HFFc6 (cell line): ENCODE results near the gene MAP3K1. TPM values are rescaled to one million over a fixed set of nuclear protein-coding genes. Genes with fewer than 3 reads are reported as not detected.

Experiments used
- DNase-seq: peaks from one replicate; pipeline ENCODE4 v3.0.0-alpha.2; 2018
- H3K27ac Mint-ChIP-seq: 2 replicates; pipeline ENCODE4 v1.8.0; 2020; ENCODE audit warnings: mild to moderate bottlenecking, mixed read lengths
- H3K27me3 Mint-ChIP-seq: 2 replicates; pipeline ENCODE4 v1.8.0; 2021; ENCODE audit warnings: mild to moderate bottlenecking, moderate library complexity, mixed read lengths; ENCODE audit not compliant: insufficient read depth
- H3K36me3 Mint-ChIP-seq: 2 replicates; pipeline ENCODE4 v1.8.0; 2021; ENCODE audit warnings: low read depth, mixed read lengths
- H3K4me1 Mint-ChIP-seq: 2 replicates; pipeline ENCODE4 v1.8.0; 2020; ENCODE audit warnings: low read depth, mixed read lengths
- H3K4me3 Mint-ChIP-seq: 2 replicates; pipeline ENCODE4 v1.8.0; 2020; ENCODE audit warnings: mild to moderate bottlenecking, moderate library complexity, mixed read lengths
- H3K9me3 Mint-ChIP-seq: 2 replicates; pipeline ENCODE4 v1.8.0; 2020; ENCODE audit warnings: mild to moderate bottlenecking, mixed read lengths
- CTCF ChIP-seq: fragments of 200-600 bp; sonication (generic); IDR thresholded peaks from 2 replicates; pipeline ENCODE4 v1.5.0; 2021; ENCODE audit warnings: antibody characterized with exemption, mild to moderate bottlenecking
- total RNA-seq, 6 experiments: library from RNA; stranded (reverse); fragmentation: NEBNext Ultra II Directional; extraction: Animal tissue kit (Norgen Biotek cat#: 25700); gene quantifications; 2 replicates in 1 of 6; 3 replicates in 5 of 6; pipeline ENCODE4 v1.2.3, GENCODE V29; 2021

Gene MAP3K1
- total RNA-seq, 6 experiments from 2014 or later = 3.4 to 4.7 (median 3.7) TPM

GRCh38 chr5:56914678-56915077 lies 99.3 kb downstream of the MAP3K1 start:
- Mint-ChIP-seq H3K27ac (no peak overlapping the region), H3K4me1 (peaks cover 14% of the 10 kb centered on the region), H3K27me3 (no peaks in the 10 kb centered on the region; the same call in none of the 2 replicates), H3K4me3 (no peak overlapping the region), H3K9me3 (no peaks in the 10 kb centered on the region), H3K36me3 (peaks cover 5% of the 10 kb centered on the region; the same call in 1 of the 2 replicates)
- TF ChIP-seq CTCF = no peak
- DNase-seq = no peak

- Mint-ChIP-seq H3K4me1 (no peaks in the 10 kb centered on the region), H3K36me3 (peaks cover 13% of the 10 kb centered on the region), H3K4me3 (no peak overlapping the region), H3K27ac (no peak overlapping the region), H3K27me3 (no peaks in the 10 kb centered on the region; the same call in 1 of the 2 replicates), H3K9me3 (no peaks in the 10 kb centered on the region)
- no peak for TF ChIP-seq CTCF
- DNase-seq = no peak
These were observed 102.2 kb downstream of the MAP3K1 start for GRCh38 chr5:56917534-56917933.

- H3K9me3 Mint-ChIP-seq = no peaks in the 10 kb centered on the region
- no peaks in the 10 kb centered on the region for H3K4me1 Mint-ChIP-seq
- no peaks in the 10 kb centered on the region; the same call in 1 of the 2 replicates for H3K27me3 Mint-ChIP-seq
- peaks cover 15% of the 10 kb centered on the region for H3K36me3 Mint-ChIP-seq
- TF ChIP-seq CTCF = no peak
- DNase-seq = no peak
- no peak overlapping the region for H3K27ac Mint-ChIP-seq
- no peak overlapping the region for H3K4me3 Mint-ChIP-seq
These were observed 102.7 kb downstream of the MAP3K1 start for GRCh38 chr5:56918054-56918453.

GRCh38 chr5:56919942-56920662 lies 104.8 kb downstream of the MAP3K1 start:
- H3K4me3 Mint-ChIP-seq = no peak overlapping the region
- H3K36me3 Mint-ChIP-seq = peaks cover 28% of the 10 kb centered on the region
- no peak for TF ChIP-seq CTCF
- no peak for DNase-seq
- no peak overlapping the region for H3K27ac Mint-ChIP-seq
- H3K9me3 Mint-ChIP-seq = no peaks in the 10 kb centered on the region
- no peaks in the 10 kb centered on the region; the same call in 1 of the 2 replicates for H3K27me3 Mint-ChIP-seq
- no peaks in the 10 kb centered on the region for H3K4me1 Mint-ChIP-seq

- no peak overlapping the region for H3K27ac Mint-ChIP-seq
- H3K36me3 Mint-ChIP-seq = peaks cover 31% of the 10 kb centered on the region
- TF ChIP-seq CTCF = no peak
- no peaks in the 10 kb centered on the region; the same call in 1 of the 2 replicates for H3K27me3 Mint-ChIP-seq
- H3K4me1 Mint-ChIP-seq = no peaks in the 10 kb centered on the region
- no peak for DNase-seq
- no peaks in the 10 kb centered on the region for H3K9me3 Mint-ChIP-seq
- no peak overlapping the region for H3K4me3 Mint-ChIP-seq
These were observed 107.6 kb downstream of the MAP3K1 start for GRCh38 chr5:56922922-56923321.
